HepG2 (cell line): Measurements from ENCODE around the gene SCFD2. TPM values are rescaled to one million over a fixed set of nuclear protein-coding genes. Genes with fewer than 3 reads are reported as not detected.
A peak's percentile ranks its signal among the peaks of the same experiment; 100 is the strongest.

ENCODE experiments used
- ATAC-seq: fragments of 200-7000 bp; cut with Tn5 transposase; 3 replicates; pipeline ENCODE4 v1.9.1; 2020; ENCODE audit warnings: mild to moderate bottlenecking, moderate library complexity
- BruUV-seq: library from RNA; stranded (reverse); fragments of 400-500 nt; replicated peaks from 2 replicates; lab custom pipeline; 2021; lab: Mats Ljungman, UMichigan
- CTCF ChIA-PET: fragments of 300-600 bp; formaldehyde crosslinking; extraction: SDS; loops from one replicate; lab custom pipeline; 2021; ENCODE audit warnings: low total read pairs, inconsistent platforms, low intra/inter-chr PET ratio; lab: Yijun Ruan, JAX
- POLR2A ChIA-PET: fragments of 350-600 bp; sonication (Branson Sonifier 250); formaldehyde crosslinking; loops from one replicate; lab custom pipeline; 2020; ENCODE audit warnings: antibody characterized with exemption, inconsistent platforms; lab: Yijun Ruan, JAX
- DNase-seq: peaks from one replicate; pipeline ENCODE4 v3.0.0-alpha.2; 2015; ENCODE audit warnings: low spot score
- FAIRE-seq: peaks from 3 replicates; lab custom pipeline; 2011; peaks lifted over from hg19 to GRCh38; lab: Jason Lieb, UNC
- H2AFZ ChIP-seq: one replicate; pipeline ENCODE4 v1.6.1; 2011; ENCODE audit warnings: low read length, inconsistent platforms
- H3K27ac ChIP-seq: fragments of 300-600 bp; 3 replicates; pipeline ENCODE4 v1.8.0; 2011; ENCODE audit warnings: mixed run types, mild to moderate bottlenecking, mixed read lengths, low read length, inconsistent platforms; ENCODE audit not compliant: insufficient read depth; ENCODE audit errors: extremely low read length
- H3K27me3 ChIP-seq, 2 experiments: fragments of 200-600 bp in 1 of 2; 2 replicates in 1 of 2; 3 replicates in 1 of 2; pipeline versions ENCODE4 v1.6.0 to v1.8.0; 2011; ENCODE audit warnings: low read length in 2 of 2, mild to moderate bottlenecking in 2 of 2, moderate library complexity in 2 of 2, inconsistent platforms in 1 of 2; ENCODE audit not compliant: insufficient read depth in 2 of 2, control insufficient read depth in 1 of 2
- H3K36me3 ChIP-seq, 2 experiments: fragments of 200-600 bp in 1 of 2; replicated peaks in 1 of 2; 2 replicates in 1 of 2; 3 replicates in 1 of 2; pipeline versions ENCODE4 v1.5.1 to v1.8.0; 2011; ENCODE audit warnings: low read length in 2 of 2, inconsistent platforms in 1 of 2; ENCODE audit not compliant: insufficient read depth in 2 of 2, control insufficient read depth in 1 of 2
- H3K4me1 ChIP-seq: 2 replicates; pipeline ENCODE4 v1.5.1; 2012; ENCODE audit warnings: low read length, inconsistent platforms; ENCODE audit not compliant: insufficient read depth
- H3K4me2 ChIP-seq: 2 replicates; pipeline ENCODE4 v1.6.0; 2011; ENCODE audit warnings: low read depth, low read length, inconsistent platforms
- H3K4me3 ChIP-seq, 3 experiments: fragments of 200-600 bp in 1 of 3; sonication (generic), shearing (Covaris generic) in 1 of 3; replicated peaks in 1 of 3; 2 replicates each; pipeline ENCODE4 v1.5.1; 2011 to 2016; ENCODE audit warnings: low read length in 3 of 3, inconsistent platforms in 2 of 3, low read depth in 2 of 3, mild to moderate bottlenecking in 2 of 3, control low read depth in 1 of 3, mixed read lengths in 1 of 3; ENCODE audit not compliant: insufficient read depth in 1 of 3
- H3K79me2 ChIP-seq: one replicate; pipeline ENCODE4 v1.6.1; 2011; ENCODE audit warnings: low read length, inconsistent platforms; ENCODE audit not compliant: insufficient read depth
- H3K9ac ChIP-seq: 2 replicates; pipeline ENCODE4 v1.6.0; 2011; ENCODE audit warnings: mild to moderate bottlenecking, low read depth, low read length, inconsistent platforms; ENCODE audit not compliant: insufficient read depth
- H3K9me3 ChIP-seq: 2 replicates; pipeline ENCODE4 v1.5.1; 2012; ENCODE audit warnings: mild to moderate bottlenecking, low read length
- H4K20me1 ChIP-seq: 2 replicates; pipeline ENCODE4 v1.6.0; 2011; ENCODE audit warnings: inconsistent platforms, mild to moderate bottlenecking, low read length, moderate library complexity; ENCODE audit not compliant: insufficient read depth
- CTCF ChIP-seq: sonication (generic); formaldehyde crosslinking; IDR thresholded peaks from 2 replicates; pipeline ENCODE4 v1.5.0; 2020; ENCODE audit warnings: mild to moderate bottlenecking, missing genetic modification reagents, moderate library complexity
- MAFF ChIP-seq: IDR thresholded peaks from 2 replicates; pipeline ENCODE4 v1.6.1; 2011; ENCODE audit warnings: low read depth, low read length, improper control_type of control experiment
- PBX2 ChIP-seq: IDR thresholded peaks from 2 replicates; pipeline ENCODE4 v1.6.1; 2016; ENCODE audit warnings: control low read depth
- STAG1 ChIP-seq: sonication (generic); formaldehyde crosslinking; IDR thresholded peaks from 2 replicates; pipeline ENCODE4 v1.4.0; 2020; ENCODE audit warnings: missing genetic modification reagents
- ZBTB33 ChIP-seq: sonication (generic); formaldehyde crosslinking; IDR thresholded peaks from 2 replicates; pipeline ENCODE4 v1.4.0; 2020; ENCODE audit warnings: missing genetic modification reagents
- WGBS: methylation state at CpG from one replicate; pipeline ENCODE4 v1.1.6; 2017; ENCODE audit warnings: low lambda C conversion rate; 5-methylcytosine and 5-hydroxymethylcytosine counted together
- in situ Hi-C: cut with HindIII; loops from 2 replicates; pipeline ENCODE4 v1.10.0; 2017; ENCODE audit warnings: low pct_unique_long_range_greater_than_20kb; ENCODE audit not compliant: extremely low pct_ligation_motif_present
- intact Hi-C: fragments of 100-400 bp; cut with micrococcal nuclease; formaldehyde crosslinking; loops from one replicate; pipeline ENCODE4 v1.10.0; 2022; ENCODE audit not compliant: unreplicated experiment
- polyA plus RNA-seq, 8 experiments: library from polyadenylated mRNA; depleted of rRNA in 3 of 8; stranded (reverse) in 7 of 8; unstranded in 1 of 8; fragments of >200 nt; fragmentation: Illumina TruSeq in 4 of 8; extraction: Trizol in 4 of 8; gene quantifications; 2 replicates each; pipeline versions ENCODE4 v1.2.1 to v1.2.3, GENCODE V29; 2011 to 2016; ENCODE audit warnings: low read depth in 4 of 8, missing spikeins in 1 of 8, mixed read lengths in 1 of 8; ENCODE audit not compliant: insufficient read depth in 1 of 8
- total RNA-seq, 5 experiments: library from RNA; depleted of rRNA; stranded (reverse); fragments of >200 nt; fragmentation: Illumina TruSeq; extraction: Trizol; gene quantifications; 2 replicates each; pipeline ENCODE4 v1.2.3, GENCODE V29; 2016; ENCODE audit warnings: low read depth in 1 of 5

Gene SCFD2
- total and polyA plus RNA-seq, 2 of the 13 experiments (the other 11 are each of a cell fraction or from before 2014, with no cell fraction given) = 4.6 to 15.6 TPM

GRCh38 chr4:53313510-53313909 is 52.4 kb downstream of the SCFD2 start:
- ChIA-PET CTCF (no interaction called here), POLR2A (no interaction called here)
- Histone ChIP-seq H3K9ac (no peak overlapping the region), H4K20me1 (no peaks in the 10 kb centered on the region), H3K27ac (no peak overlapping the region), H3K9me3 (no peaks in the 10 kb centered on the region), H3K4me1 (no peaks in the 10 kb centered on the region), H3K79me2 (no peaks in the 10 kb centered on the region), H3K27me3 (no peaks in the 10 kb centered on the region), H3K4me3 (no peak overlapping the region), H2AFZ (no peak overlapping the region), H3K4me2 (no peak overlapping the region), H3K36me3 (no peaks in the 10 kb centered on the region)
- DNase-seq (peak; percentile 43), FAIRE-seq (peak; percentile 23), ATAC-seq (peak; percentile 86)
- no TSS peak for BruUV-seq
- TF ChIP-seq CTCF (CRISPR knock-in tag) (peak; percentile 62), MAFF (no peak), ZBTB33 (CRISPR knock-in tag) (peak; percentile 97), PBX2 (CRISPR knock-in tag) (0 out of 2 replicates have a peak, but pooled peaks have one; percentile 47), STAG1 (CRISPR knock-in tag) (peak; percentile 79)
- intact Hi-C loops = no loop called here
- 84% methylated on average over 3 of the region's 3 CpGs for WGBS
- in situ Hi-C loops = loop anchor here (25.0 kb wide), 1 partner anchor 924 kb away; the partner anchor contains the start of gene PDGFRA
